GM18511 (cell line): ENCODE measurements around the gene CDC37.

Experiments used
- ATAC-seq: cut with Tn5 transposase; IDR thresholded peaks from one replicate; pipeline ENCODE4 v1.9.1; 2021; ENCODE audit warnings: mild to moderate bottlenecking, moderate library complexity; ENCODE audit not compliant: unreplicated experiment

Gene CDC37

DNA sequence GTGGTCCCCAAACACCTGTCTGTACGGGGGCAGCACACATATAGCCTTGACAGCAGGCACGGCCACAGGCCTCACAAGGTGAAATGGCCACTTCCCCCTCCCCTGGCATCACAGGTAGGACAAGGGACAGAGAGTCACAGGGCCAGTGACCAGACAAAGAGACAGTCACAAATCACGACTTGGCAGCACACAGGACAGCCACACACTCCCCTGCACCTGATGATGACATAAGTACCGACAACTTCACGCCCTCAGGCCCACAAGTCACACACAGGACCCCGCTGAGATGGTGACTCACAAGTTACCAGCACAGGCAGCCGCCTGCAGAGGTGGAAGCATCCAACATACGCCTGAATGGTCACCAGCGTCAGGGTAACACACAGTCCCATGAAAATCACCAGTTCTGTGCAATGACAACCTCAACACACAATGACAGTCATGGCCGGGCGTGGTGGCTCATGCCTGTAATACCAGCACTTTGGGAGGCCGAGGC is 39.5 kb downstream of the CDC37 start:
- no peak for ATAC-seq

DNA sequence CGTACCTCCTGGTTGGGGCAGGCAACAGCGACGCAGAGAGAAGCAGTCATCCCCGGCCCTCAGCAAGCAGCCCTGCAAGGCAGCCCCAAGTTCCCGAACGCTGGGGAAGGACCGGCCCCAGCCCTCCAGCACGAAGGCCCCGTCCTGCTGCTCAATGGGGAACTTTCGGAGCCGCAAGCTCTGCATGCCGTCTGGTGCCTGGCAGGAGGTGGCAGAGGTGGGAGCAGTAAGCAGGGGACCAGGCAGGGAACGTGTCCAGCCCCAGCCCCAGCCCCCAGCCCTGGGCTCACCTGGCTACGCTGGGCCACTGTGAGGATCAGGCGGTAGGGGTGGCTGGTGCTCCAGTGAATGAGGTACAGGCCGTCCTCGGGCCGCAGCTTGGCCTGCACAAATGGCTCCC is 41.1 kb downstream of the CDC37 start:
- no peak for ATAC-seq

DNA sequence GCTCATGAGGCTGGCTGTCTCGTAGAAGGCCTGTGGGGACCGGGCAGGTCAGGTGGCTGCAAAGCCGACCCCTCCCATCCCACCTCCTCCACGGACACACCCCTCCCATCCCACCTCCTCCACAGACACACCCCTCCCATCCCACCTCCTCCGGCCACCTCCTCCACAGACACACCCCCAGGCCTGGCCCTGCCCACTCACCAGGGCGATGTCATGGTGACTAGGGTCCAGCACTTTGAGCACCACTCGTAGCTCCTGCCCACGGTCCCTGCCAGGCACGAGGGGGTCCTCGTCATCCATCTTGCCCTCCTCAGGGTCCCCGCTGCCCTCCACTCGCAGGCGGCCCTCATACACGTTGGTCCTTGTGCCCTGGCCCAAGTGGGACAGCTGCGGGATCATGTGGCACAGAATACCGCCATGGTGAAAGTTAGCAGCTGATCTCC is 41.8 kb downstream of the CDC37 start:
- no peak for ATAC-seq

DNA sequence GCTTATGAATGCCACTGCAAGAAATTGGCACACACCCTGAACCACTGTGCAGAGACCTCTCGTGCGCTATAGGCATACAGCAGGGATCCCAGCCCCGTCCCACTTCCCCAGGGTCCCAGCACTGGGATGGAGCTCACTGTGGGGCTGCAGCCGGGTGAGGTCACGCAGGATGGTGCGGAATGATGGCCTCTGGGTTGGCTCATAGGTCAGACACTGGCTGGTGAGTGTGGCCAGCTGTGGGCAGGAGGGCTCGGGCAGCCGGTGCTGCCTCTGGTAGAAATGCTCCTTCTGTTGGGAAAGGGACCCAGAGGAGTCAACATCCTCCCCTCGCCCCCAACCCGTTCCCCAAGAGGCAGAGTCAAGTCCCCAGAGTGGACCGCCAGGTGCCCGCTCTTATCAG is 46.9 kb downstream of the CDC37 start:
- ATAC-seq, result no peak

DNA sequence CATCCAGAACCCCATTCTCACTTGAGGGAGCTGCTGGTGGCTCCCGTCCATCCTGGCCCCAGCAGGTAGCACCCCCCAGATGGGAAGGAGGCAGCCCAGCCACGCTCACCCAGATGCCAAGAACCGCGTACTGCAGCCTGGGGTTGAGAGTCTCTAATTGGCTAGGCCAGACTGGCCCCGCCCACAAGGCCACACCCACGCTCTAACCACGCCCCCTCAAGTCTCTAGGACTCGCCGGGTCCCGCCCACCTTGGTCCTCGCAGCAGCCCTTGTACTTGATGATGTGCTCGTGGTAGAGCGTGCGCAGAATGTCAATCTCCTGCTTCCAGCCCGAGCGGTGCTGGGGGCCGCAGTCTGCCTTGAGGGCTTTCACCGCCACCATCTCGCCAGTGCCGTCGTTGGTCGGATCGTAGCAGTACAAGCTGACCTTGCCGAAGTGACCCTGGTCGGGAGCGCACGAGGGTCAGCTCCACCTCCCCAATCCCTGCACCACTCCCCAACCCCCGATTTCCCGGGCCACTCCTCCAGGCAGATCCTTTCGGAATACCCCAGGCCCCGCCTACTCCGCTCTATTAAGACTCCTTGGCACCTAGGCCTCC is 49.5 kb downstream of the CDC37 start:
- ATAC-seq, result no peak

DNA sequence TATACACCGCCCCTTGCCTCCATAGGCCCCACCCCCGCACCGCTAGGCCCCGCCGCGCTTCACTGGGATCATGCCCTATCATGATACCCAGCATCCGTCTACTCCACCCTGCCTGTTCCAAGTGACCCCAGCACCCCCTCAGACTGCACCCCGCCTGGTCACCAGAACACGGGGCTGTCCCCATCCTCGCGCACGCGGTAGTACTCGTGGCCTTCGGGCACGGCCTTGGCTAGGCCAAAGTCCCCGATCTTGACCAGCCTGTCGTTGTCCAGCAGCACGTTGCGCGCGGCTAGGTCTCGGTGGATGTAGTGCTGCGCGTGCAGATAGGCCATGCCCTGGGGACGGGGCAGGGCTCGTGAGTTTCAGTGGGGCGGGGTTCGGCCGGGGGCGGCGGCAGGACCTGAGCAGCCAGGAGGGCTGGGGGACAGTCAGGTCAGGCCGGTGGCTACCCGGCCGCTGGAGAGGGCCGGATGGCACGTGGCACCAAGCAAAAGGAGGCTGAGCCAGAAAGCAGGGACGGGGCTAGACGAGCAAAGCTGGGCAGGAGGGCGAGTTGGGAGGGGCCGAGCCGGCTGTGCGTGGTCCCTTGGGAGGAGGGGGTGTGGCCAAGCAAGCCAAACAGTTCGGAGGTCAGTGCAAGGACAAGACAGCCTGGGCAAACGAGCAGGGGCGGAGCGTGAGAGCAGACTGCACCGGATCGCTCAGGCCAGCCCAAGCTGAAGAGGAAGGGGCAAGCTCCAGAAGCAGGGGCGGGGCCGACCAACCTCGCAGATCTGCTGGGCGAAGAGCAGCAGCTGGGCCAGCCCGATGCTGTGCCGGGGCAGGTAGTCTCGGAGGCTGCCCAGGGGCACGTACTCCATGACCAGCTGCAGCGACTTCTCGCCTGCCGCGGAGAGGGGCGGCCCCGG is 50.3 kb downstream of the CDC37 start:
- no peak for ATAC-seq

DNA sequence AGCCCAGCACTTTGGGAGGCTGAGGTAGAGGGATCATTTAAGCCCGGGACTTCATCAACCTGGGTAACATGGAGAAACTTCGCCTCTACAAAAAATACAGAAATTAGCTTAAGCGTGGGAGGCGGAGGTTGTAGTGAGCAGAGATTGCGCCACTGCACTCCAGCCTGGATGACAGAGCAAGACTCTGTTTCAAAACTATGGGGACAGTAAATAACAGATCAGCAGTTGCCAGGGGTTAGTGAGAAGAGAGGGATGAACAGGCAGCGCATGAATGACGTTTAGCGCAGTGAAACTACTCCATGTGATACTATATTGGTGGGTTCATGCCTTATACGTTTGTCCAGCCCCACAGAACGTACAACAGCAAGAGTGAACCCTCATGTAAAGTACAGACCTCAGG is 56.8 kb downstream of the CDC37 start:
- ATAC-seq, result no peak

DNA sequence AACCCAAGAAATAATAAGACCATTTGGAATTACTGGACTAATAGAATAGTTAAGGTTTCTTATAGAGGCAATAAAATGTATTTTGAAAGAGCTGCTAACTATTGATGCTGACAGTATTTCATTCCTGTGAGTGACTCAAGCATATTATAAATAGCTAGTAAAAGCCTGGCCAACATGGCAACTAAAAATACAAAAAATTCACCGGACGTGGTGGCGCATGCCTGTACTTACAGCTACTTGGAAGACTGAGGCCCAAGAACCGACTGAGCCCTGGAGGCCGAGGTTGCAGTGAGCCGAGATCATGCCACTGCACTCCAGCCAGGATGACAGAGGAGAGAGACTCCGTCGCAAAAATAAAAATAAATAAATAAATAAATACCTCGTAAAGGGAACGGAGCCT is 58.6 kb downstream of the CDC37 start:
- no peak for ATAC-seq

DNA sequence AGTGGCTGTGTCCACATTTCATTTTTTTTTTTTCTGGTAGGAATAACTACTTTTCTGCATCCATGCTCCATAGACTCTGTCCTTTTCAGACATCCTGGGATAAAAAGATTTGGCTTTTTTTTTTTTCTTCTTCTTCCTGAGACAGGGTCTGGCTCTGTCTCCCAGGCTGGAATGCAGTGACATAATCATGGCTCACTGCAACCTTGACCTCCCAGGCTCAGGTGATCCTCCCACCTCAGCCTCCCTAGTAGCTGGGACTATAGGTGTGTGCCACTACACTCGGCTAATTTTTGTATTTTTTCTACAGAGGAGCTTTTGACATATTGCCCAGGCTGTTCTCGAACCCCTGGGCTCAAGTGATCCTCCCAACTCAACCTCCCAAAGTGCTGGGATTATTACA is 59.8 kb downstream of the CDC37 start:
- ATAC-seq, result no peak
